H1 (cell line): ENCODE results near the gene USP36. TPM values are rescaled to one million over a fixed set of nuclear protein-coding genes. Genes with fewer than 3 reads are reported as not detected.

Experiments
- CHD2 ChIP-seq: IDR thresholded peaks from 2 replicates; pipeline ENCODE4 v1.6.1; 2012; ENCODE audit warnings: low read length, improper control_type of control experiment
- EGR1 ChIP-seq: IDR thresholded peaks from 2 replicates; pipeline ENCODE4 v1.6.1; 2011; ENCODE audit warnings: low read depth, low read length, borderline replicate concordance
- KDM5A ChIP-seq: fragments of 200-600 bp; IDR thresholded peaks from 2 replicates; pipeline ENCODE4 v1.7.1; 2012; ENCODE audit warnings: mild to moderate bottlenecking, low read length, inconsistent platforms, mixed read lengths
- RNF2 ChIP-seq: fragments of 200-900, 300-1000 bp; sonication (generic); IDR thresholded peaks from 2 replicates; pipeline ENCODE4 v1.7.1; 2016; ENCODE audit warnings: borderline replicate concordance, low read depth, mild to moderate bottlenecking, antibody characterized with exemption, low read length; ENCODE audit not compliant: poor library complexity, severe bottlenecking; ENCODE audit errors: missing control alignments
- SRF ChIP-seq: IDR thresholded peaks from 2 replicates; pipeline ENCODE4 v1.6.1; 2011; ENCODE audit warnings: mild to moderate bottlenecking, low read depth, low read length, moderate library complexity
- polyA plus RNA-seq, 7 experiments: library from polyadenylated mRNA; depleted of rRNA in 3 of 7; stranded (reverse) in 5 of 7; unstranded in 2 of 7; fragments of >200 nt in 5 of 7; fragments of 200-250 nt in 2 of 7; gene quantifications; 1 replicate in 5 of 7; 2 replicates in 1 of 7; 4 replicates in 1 of 7; pipeline versions ENCODE4 v1.2.1 to v1.2.3, GENCODE V29; 2011 to 2013; ENCODE audit warnings: missing spikeins in 2 of 7, mixed read lengths in 2 of 7
- total RNA-seq: library from RNA; stranded (reverse); fragmentation: NEBNext Ultra II Directional; extraction: Animal tissue kit (Norgen Biotek cat#: 25700); gene quantifications from 2 replicates; pipeline ENCODE4 v1.2.1, GENCODE V29; 2021
- TF ChIP-seq, protein P1 (sequence below): IDR thresholded peaks from 2 replicates; pipeline ENCODE4 v1.6.1; 2012; ENCODE audit warnings: low read length, inconsistent platforms

USP36 gene
- total and polyA plus RNA-seq, 2 of the 8 experiments (the other 6 are each of a cell fraction or from before 2014, with no cell fraction given), result 40.7 to 67.7 TPM

DNA sequence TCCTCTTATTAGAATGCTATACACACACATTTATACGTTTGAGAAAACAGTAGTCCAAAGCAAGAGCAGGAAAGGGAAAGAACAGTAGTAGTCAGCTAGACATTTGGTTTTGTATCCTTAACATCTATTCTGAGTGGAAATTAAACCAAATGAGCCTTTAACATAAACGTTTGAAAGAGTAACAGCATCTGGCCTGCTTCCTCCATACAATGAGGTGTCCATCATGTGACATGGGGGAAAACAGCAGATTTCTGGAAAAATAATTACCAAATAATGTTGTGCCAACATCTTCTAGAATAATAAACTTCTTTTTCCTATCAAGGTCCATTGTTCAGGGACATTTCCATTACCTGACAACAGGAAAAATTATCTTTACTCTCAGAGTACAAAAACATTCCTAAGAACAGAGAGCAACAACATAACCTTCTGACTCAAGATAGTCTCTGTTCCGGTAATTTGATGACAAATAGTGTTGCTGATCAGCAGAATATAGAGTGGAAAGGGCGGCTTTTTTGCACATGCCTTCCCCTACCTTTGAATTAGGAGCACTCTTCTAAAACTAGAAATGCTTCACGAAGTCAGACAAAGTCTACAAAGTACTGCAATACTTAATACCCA is 78.7 kb downstream of the USP36 start (continued):
- no peak for TF ChIP-seq EGR1
- TF ChIP-seq CHD2, result no peak
- TF ChIP-seq RNF2, result no peak
- TF ChIP-seq, protein P1, sequence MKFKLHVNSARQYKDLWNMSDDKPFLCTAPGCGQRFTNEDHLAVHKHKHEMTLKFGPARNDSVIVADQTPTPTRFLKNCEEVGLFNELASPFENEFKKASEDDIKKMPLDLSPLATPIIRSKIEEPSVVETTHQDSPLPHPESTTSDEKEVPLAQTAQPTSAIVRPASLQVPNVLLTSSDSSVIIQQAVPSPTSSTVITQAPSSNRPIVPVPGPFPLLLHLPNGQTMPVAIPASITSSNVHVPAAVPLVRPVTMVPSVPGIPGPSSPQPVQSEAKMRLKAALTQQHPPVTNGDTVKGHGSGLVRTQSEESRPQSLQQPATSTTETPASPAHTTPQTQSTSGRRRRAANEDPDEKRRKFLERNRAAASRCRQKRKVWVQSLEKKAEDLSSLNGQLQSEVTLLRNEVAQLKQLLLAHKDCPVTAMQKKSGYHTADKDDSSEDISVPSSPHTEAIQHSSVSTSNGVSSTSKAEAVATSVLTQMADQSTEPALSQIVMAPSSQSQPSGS, result no peak
- no peak for TF ChIP-seq SRF
- TF ChIP-seq KDM5A, result no peak
